ENCODE measurements around the gene TYR. TPM values are rescaled to one million over a fixed set of nuclear protein-coding genes. Genes with fewer than 3 reads are reported as not detected.

TYR gene
- total RNA-seq, 2 experiments from 2014 or later = not detected

DNA sequence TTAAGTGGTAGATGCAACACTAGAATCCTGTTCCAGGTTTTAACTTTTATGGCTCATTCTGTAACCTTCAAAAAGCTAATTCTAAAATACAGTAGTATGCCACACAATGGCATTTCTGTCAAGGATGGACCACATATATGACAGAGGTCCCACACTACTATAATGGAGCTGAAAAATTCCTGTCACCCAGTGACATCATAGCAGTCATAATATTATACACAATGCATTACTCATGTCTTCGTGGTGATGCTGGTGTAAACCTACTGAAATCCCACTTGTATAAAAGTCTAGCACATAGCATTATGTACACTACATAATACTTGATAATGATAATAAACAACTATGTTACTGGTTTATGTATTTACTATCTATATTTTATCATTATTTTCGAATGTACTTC is 12.1 kb downstream of the TYR start:
- Histone ChIP-seq H3K9me3 (ENCODE audit: low read length) (no peaks in the 10 kb centered on the region), H3K27ac (ENCODE audit: low read depth, low read length, poor library complexity, severe bottlenecking) (no peak overlapping the region), H3K9me2 (ENCODE audit: insufficient read depth, low read length) (no peaks in the 10 kb centered on the region), H2AFZ (ENCODE audit: low read length) (no peak overlapping the region), H3K4me1 (ENCODE audit: insufficient read depth, low read length, poor library complexity, severe bottlenecking) (no peaks in the 10 kb centered on the region), H3K4me2 (ENCODE audit: low read length) (no peak overlapping the region), H4K20me1 (ENCODE audit: insufficient read depth, low read length) (no peaks in the 10 kb centered on the region), H3K79me2 (ENCODE audit: insufficient read depth, low read depth, low read length) (no peaks in the 10 kb centered on the region), H3K36me3 (ENCODE audit: insufficient read depth, low read length) (no peaks in the 10 kb centered on the region), H3K4me3 (ENCODE audit: low read depth, low read length, poor library complexity, severe bottlenecking) (no peak overlapping the region)
- no peak for DNase-seq (ENCODE audit: low spot score)
- intact Hi-C loops (cut with micrococcal nuclease; ENCODE audit: unreplicated experiment) = no loop called here
- no peak for TF ChIP-seq EZH2phosphoT487 (IDR thresholded peaks at IDR 0.05; ENCODE audit: borderline replicate concordance, low read depth, low read length)
- TF ChIP-seq CTCF (conservative IDR thresholded peaks at IDR 0.05; ENCODE audit: low read length) = no peak
- ChIA-PET POLR2A (interaction anchor here (0.5 to 1.2 kb wide), 2 partner anchors 10 to 212 kb away, joined by 3 read pairs; no protein-coding TSS in a partner anchor), CTCF (ENCODE audit: unreplicated experiment) (no interaction called here)
- no TSS peak for BruUV-seq (replicated peaks)

DNA sequence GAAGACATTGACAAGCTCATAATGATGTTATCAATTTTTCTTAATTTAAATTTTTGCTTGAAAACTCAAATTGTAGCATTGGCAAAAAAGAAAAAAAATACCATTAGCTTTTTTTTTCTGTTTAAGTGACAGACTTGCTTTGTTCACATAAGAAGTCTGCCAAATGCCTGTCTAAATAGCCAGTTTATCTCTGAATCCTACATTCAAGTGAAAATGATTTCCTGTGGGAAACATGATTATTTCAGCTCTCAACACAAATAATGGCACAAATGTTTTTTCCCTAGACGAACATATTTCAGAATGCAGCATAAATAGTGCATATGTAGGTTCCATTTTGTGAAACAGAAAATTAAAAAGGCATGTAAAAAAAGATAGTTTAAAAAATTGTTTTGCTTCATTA is 23.5 kb downstream of the TYR start:
- Histone ChIP-seq H3K79me2 (ENCODE audit: insufficient read depth, low read depth, low read length) (no peaks in the 10 kb centered on the region), H3K36me3 (ENCODE audit: insufficient read depth, low read length) (no peaks in the 10 kb centered on the region), H2AFZ (ENCODE audit: low read length) (no peak overlapping the region), H3K4me2 (ENCODE audit: low read length) (no peak overlapping the region), H3K27ac (ENCODE audit: low read depth, low read length, poor library complexity, severe bottlenecking) (no peak overlapping the region), H3K4me3 (ENCODE audit: low read depth, low read length, poor library complexity, severe bottlenecking) (no peak overlapping the region), H3K4me1 (ENCODE audit: insufficient read depth, low read length, poor library complexity, severe bottlenecking) (no peaks in the 10 kb centered on the region), H3K9me3 (ENCODE audit: low read length) (no peaks in the 10 kb centered on the region), H4K20me1 (ENCODE audit: insufficient read depth, low read length) (no peaks in the 10 kb centered on the region), H3K9me2 (ENCODE audit: insufficient read depth, low read length) (no peaks in the 10 kb centered on the region)
- TF ChIP-seq EZH2phosphoT487 (IDR thresholded peaks at IDR 0.05; ENCODE audit: borderline replicate concordance, low read depth, low read length) (no peak), CTCF (conservative IDR thresholded peaks at IDR 0.05; ENCODE audit: low read length) (no peak)
- intact Hi-C loops (cut with micrococcal nuclease; ENCODE audit: unreplicated experiment) = no loop called here
- no TSS peak for BruUV-seq (replicated peaks)
- POLR2A ChIA-PET = no interaction called here
- CTCF ChIA-PET (ENCODE audit: unreplicated experiment) = no interaction called here
- no peak for DNase-seq (ENCODE audit: low spot score)

DNA sequence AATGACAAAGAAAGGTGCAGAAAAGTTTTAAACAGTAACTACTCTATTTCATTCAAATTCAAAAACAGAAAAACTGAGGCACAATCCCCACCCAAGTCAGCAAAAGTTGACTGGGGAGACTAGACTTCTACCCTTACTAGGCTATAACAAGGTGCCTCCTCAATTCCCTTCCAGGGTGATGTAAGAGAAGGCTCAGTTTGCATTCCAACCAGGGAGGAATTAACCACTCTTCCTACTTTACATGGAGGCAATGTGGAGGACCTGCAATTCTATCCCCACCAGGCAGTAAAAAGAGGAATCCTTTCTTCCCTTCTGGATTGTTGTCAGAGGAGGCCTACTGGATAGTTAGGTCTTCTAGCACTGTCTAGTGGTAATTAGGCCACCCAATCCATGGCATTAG is 26.1 kb downstream of the TYR start:
- no peak overlapping the region for H2AFZ ChIP-seq (ENCODE audit: low read length)
- TF ChIP-seq EZH2phosphoT487 (IDR thresholded peaks at IDR 0.05; ENCODE audit: borderline replicate concordance, low read depth, low read length) (no peak), CTCF (conservative IDR thresholded peaks at IDR 0.05; ENCODE audit: low read length) (no peak)
- ChIA-PET CTCF (ENCODE audit: unreplicated experiment) (no interaction called here), POLR2A (interaction anchor here (0.7 to 0.8 kb wide), 2 partner anchors 55 to 582 kb away, joined by 3 read pairs; no protein-coding TSS in a partner anchor)
- H3K4me2 ChIP-seq (ENCODE audit: low read length) = no peak overlapping the region
- no peaks in the 10 kb centered on the region for H3K79me2 ChIP-seq (ENCODE audit: insufficient read depth, low read depth, low read length)
- no peak for DNase-seq (ENCODE audit: low spot score)
- no peak overlapping the region for H3K27ac ChIP-seq (ENCODE audit: low read depth, low read length, poor library complexity, severe bottlenecking)
- H3K36me3 ChIP-seq (ENCODE audit: insufficient read depth, low read length) = no peaks in the 10 kb centered on the region
- BruUV-seq (replicated peaks) = no TSS peak
- no peaks in the 10 kb centered on the region for H3K4me1 ChIP-seq (ENCODE audit: insufficient read depth, low read length, poor library complexity, severe bottlenecking)
- H3K9me2 ChIP-seq (ENCODE audit: insufficient read depth, low read length) = no peaks in the 10 kb centered on the region
- H3K9me3 ChIP-seq (ENCODE audit: low read length) = no peaks in the 10 kb centered on the region
- intact Hi-C loops (cut with micrococcal nuclease; ENCODE audit: unreplicated experiment) = no loop called here
- no peaks in the 10 kb centered on the region for H4K20me1 ChIP-seq (ENCODE audit: insufficient read depth, low read length)
- H3K4me3 ChIP-seq (ENCODE audit: low read depth, low read length, poor library complexity, severe bottlenecking) = no peak overlapping the region

Data from OCI-LY7 (cell line).